Endothelial cell of umbilical vein (primary cell): ENCODE data around the gene BRAP. TPM values are rescaled to one million over a fixed set of nuclear protein-coding genes. Genes with fewer than 3 reads are reported as not detected.

ENCODE experiments used
- BruUV-seq: library from RNA; stranded (reverse); fragments of 400-500 nt; replicated peaks from 2 replicates; lab custom pipeline; 2021; lab: Mats Ljungman, UMichigan
- CTCF ChIA-PET: fragments of 300-600, 350-600 bp; sonication (Branson Sonifier 250); formaldehyde crosslinking; loops from one replicate; lab custom pipeline; 2021; ENCODE audit warnings: antibody characterized with exemption, inconsistent platforms; lab: Charles Lee
- POLR2A ChIA-PET: fragments of 300-600, 350-600 bp; sonication (Branson Sonifier 250); formaldehyde crosslinking; loops from one replicate; lab custom pipeline; 2021; ENCODE audit warnings: antibody characterized with exemption, inconsistent platforms; lab: Charles Lee
- DNase-seq: peaks from one replicate; pipeline ENCODE4 v3.0.0-alpha.2; 2011; ENCODE audit warnings: low read depth, low spot score
- FAIRE-seq: peaks from 2 replicates; lab custom pipeline; 2011; peaks lifted over from hg19 to GRCh38; lab: Jason Lieb, UNC
- H2AFZ ChIP-seq: 2 replicates; pipeline ENCODE4 v1.6.0; 2012; ENCODE audit warnings: low read depth, low read length, control low read depth, inconsistent platforms
- H3K27ac ChIP-seq: 2 replicates; pipeline ENCODE4 v1.5.1; 2011; ENCODE audit warnings: low read depth, mild to moderate bottlenecking, control low read depth, low read length, moderate library complexity; ENCODE audit not compliant: insufficient read depth
- H3K27me3 ChIP-seq, 2 experiments: 2 replicates each; pipeline versions ENCODE4 v1.6.0 to v1.6.1; 2011; ENCODE audit warnings: low read length in 2 of 2, mixed read lengths in 1 of 2; ENCODE audit not compliant: control insufficient read depth in 2 of 2, insufficient read depth in 2 of 2
- H3K36me3 ChIP-seq, 2 experiments: 2 replicates in 1 of 2; 3 replicates in 1 of 2; pipeline ENCODE4 v1.5.1; 2011; ENCODE audit warnings: low read length in 2 of 2, mild to moderate bottlenecking in 1 of 2, moderate library complexity in 1 of 2; ENCODE audit not compliant: control insufficient read depth in 2 of 2, insufficient read depth in 2 of 2; ENCODE audit errors: extremely low read depth in 1 of 2
- H3K4me1 ChIP-seq: 3 replicates; pipeline ENCODE4 v1.5.1; 2011; ENCODE audit warnings: mild to moderate bottlenecking, low read length; ENCODE audit not compliant: control insufficient read depth, insufficient read depth; ENCODE audit errors: extremely low read depth
- H3K4me2 ChIP-seq: 2 replicates; pipeline ENCODE4 v1.6.1; 2011; ENCODE audit warnings: low read length, control low read depth, mixed read lengths; ENCODE audit not compliant: insufficient read depth
- H3K4me3 ChIP-seq, 3 experiments: fragments of 200-600 bp in 1 of 3; sonication (generic), shearing (Covaris generic) in 1 of 3; replicated peaks in 1 of 3; 2 replicates each; pipeline ENCODE4 v1.5.1; 2011 to 2016; ENCODE audit warnings: control low read depth in 3 of 3, low read length in 3 of 3, mild to moderate bottlenecking in 2 of 3, inconsistent platforms in 1 of 3, low read depth in 1 of 3, moderate library complexity in 1 of 3; ENCODE audit not compliant: insufficient read depth in 1 of 3
- H3K79me2 ChIP-seq: 2 replicates; pipeline ENCODE4 v1.6.0; 2012; ENCODE audit warnings: low read length, inconsistent platforms; ENCODE audit not compliant: control insufficient read depth, insufficient read depth
- H3K9ac ChIP-seq: replicated peaks from 2 replicates; pipeline ENCODE3; 2011; ENCODE audit warnings: low read length, control low read depth; ENCODE audit not compliant: insufficient read depth; ENCODE audit errors: extremely low read depth
- H3K9me1 ChIP-seq: replicated peaks from 3 replicates; pipeline ENCODE4 v1.6.0; 2011; ENCODE audit warnings: mild to moderate bottlenecking, low read length; ENCODE audit not compliant: control insufficient read depth, insufficient read depth; ENCODE audit errors: extremely low read depth
- H3K9me3 ChIP-seq: replicated peaks from 2 replicates; pipeline ENCODE4 v1.5.1; 2012; ENCODE audit warnings: low read length, inconsistent platforms; ENCODE audit not compliant: control insufficient read depth, insufficient read depth
- H4K20me1 ChIP-seq: replicated peaks from 2 replicates; pipeline ENCODE3; 2011; ENCODE audit warnings: mild to moderate bottlenecking, low read length; ENCODE audit not compliant: control insufficient read depth, insufficient read depth; ENCODE audit errors: extremely low read depth
- CTCF ChIP-seq, 2 donors: IDR thresholded peaks; 1 replicate in 1 of 2; 2 replicates in 1 of 2; pipeline ENCODE4 v1.5.1; 2011; ENCODE audit warnings: low read length in 2 of 2, mild to moderate bottlenecking in 2 of 2, moderate library complexity in 2 of 2, control low read depth in 1 of 2, inconsistent platforms in 1 of 2, low read depth in 1 of 2; ENCODE audit not compliant: insufficient read depth in 1 of 2; ENCODE audit errors: extremely low read depth in 1 of 2
- EZH2 ChIP-seq: IDR thresholded peaks from 2 replicates; pipeline ENCODE4 v1.6.1; 2012; ENCODE audit warnings: borderline replicate concordance, low read depth, mild to moderate bottlenecking, moderate library complexity, low read length, inconsistent platforms; ENCODE audit not compliant: severe bottlenecking
- FOS ChIP-seq: IDR thresholded peaks from 2 replicates; pipeline ENCODE4 v1.6.1; 2011; ENCODE audit warnings: mild to moderate bottlenecking, low read length, moderate library complexity, borderline replicate concordance; ENCODE audit not compliant: insufficient read depth
- GATA2 ChIP-seq: IDR thresholded peaks from 2 replicates; pipeline ENCODE4 v1.7.0; 2011; ENCODE audit warnings: low read depth, mild to moderate bottlenecking, moderate library complexity, mixed read lengths, low read length; ENCODE audit not compliant: insufficient read length, insufficient read depth
- JUN ChIP-seq: IDR thresholded peaks from 2 replicates; pipeline ENCODE4 v1.6.1; 2011; ENCODE audit warnings: borderline replicate concordance, low read depth; ENCODE audit not compliant: insufficient read length, insufficient read depth
- MYC ChIP-seq: IDR thresholded peaks from one replicate; pipeline ENCODE4 v1.6.1; 2011; ENCODE audit warnings: mild to moderate bottlenecking, low read depth, low read length
- POLR2A ChIP-seq: IDR thresholded peaks from 2 replicates; pipeline ENCODE4 v1.6.1; 2012; ENCODE audit warnings: low read depth, mild to moderate bottlenecking, control low read depth, low read length
- dilution Hi-C: fragments of 300-500 bp; cut with MboI; formaldehyde crosslinking; loops from one replicate; pipeline ENCODE4 v1.15.0; 2019; ENCODE audit warnings: low sequenced_read_pairs; ENCODE audit not compliant: extremely low pct_ligation_motif_present
- intact Hi-C: fragments of 100-400 bp; cut with micrococcal nuclease; formaldehyde crosslinking; loops from one replicate; pipeline ENCODE4 v1.10.0; 2022
- polyA plus RNA-seq, 4 experiments: library from polyadenylated mRNA; depleted of rRNA in 3 of 4; stranded (reverse) in 3 of 4; unstranded in 1 of 4; fragments of >200 nt; gene quantifications; 2 replicates each; pipeline versions ENCODE4 v1.2.1 to v1.2.3, GENCODE V29; 2011 to 2012; ENCODE audit warnings: missing spikeins in 1 of 4
- total RNA-seq: library from RNA; stranded (reverse); gene quantifications from 2 replicates; pipeline ENCODE4 v1.2.3, GENCODE V29; 2021

BRAP gene
- total and polyA plus RNA-seq, 2 donors (not counting 3 experiments of a cell fraction or from before 2014, with no cell fraction given): 14.4 to 16.5 TPM

GRCh38 chr12:111733340-111733915 lies 47.7 kb upstream of the BRAP start:
- no peaks in the 10 kb centered on the region for H4K20me1 ChIP-seq
- H2AFZ ChIP-seq: no peak overlapping the region
- no peak overlapping the region for H3K9ac ChIP-seq
- H3K9me1 ChIP-seq: no peaks in the 10 kb centered on the region
- intact Hi-C loops: no loop called here
- H3K27ac ChIP-seq: no peak overlapping the region
- dilution Hi-C loops: no loop called here
- no peak for DNase-seq
- H3K79me2 ChIP-seq: no peaks in the 10 kb centered on the region
- ChIA-PET POLR2A (no interaction called here), CTCF (no interaction called here)
- H3K4me1 ChIP-seq: no peaks in the 10 kb centered on the region
- no peak for FAIRE-seq
- H3K4me2 ChIP-seq: no peak overlapping the region
- peaks cover 0 to 2% of the 10 kb centered on the region in 2 experiments for H3K36me3 ChIP-seq
- H3K9me3 ChIP-seq: no peaks in the 10 kb centered on the region
- H3K27me3 ChIP-seq: no peaks in the 10 kb centered on the region
- BruUV-seq: no TSS peak
- TF ChIP-seq POLR2A (no peak), MYC (no peak), EZH2 (no peak), CTCF (IDR thresholded peaks at IDR 0.05; ENCODE audit: extremely low read depth in 1 of 2, insufficient read depth in 1 of 2, low read depth in 1 of 2, low read length in 2 of 2) (no peak), GATA2 (no peak), JUN (no peak), FOS (no peak)
- H3K4me3 ChIP-seq: no peak overlapping the region
